Stimulated activated CD8-positive, alpha-beta memory T cell treated with anti-CD3 and anti-CD28 coated beads, Interleukin-4, amount 100 ng/mL, for 48 hours (primary cell): ENCODE results near the gene WBP4.

Experiments used
- DNase-seq: peaks from one replicate; pipeline ENCODE4 v3.0.0-alpha.2; 2020

Gene WBP4

DNA sequence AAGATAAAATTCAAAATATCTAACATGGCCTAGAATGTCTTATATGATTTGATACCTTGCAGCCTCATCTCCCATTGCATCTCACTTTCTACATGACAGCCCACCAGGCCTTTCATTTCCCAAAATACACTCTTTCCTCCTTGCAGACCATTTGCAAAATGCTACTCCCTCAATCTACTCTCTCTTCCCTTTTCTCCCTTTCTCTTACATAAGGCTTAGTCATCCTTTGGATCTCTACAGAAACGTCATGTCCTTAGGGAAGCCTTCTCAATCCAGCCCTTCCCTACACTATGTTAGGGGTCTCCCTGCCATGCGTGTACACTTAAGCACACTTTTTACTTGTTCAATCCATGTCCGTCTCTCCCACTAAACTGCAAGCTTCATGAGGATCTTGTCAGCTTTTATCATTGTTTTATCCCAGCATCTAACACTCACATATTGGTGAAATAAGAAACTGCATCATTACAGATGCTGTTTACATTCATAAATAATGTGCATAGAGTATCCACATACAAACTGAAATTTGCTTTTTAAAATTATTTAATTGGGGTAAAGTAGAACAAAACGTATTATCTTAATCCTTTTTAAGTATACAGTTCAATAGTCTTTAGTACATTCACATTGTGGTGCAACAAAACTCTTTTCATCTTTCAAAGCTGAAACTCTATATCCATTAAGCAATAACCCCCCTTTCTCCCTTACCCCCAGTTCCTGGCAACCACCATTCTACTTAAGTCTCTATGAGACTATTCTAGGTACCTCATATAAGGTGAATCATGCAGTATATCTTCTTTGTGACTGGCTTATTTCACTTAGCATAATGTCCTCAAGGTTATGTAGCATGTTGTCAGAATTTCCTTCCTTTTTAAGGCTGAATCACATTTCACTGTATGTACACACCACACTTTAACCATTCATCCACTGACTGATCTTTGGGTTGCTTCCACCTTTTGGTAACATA, 11.5 kb upstream of the WBP4 start:
- DNase-seq = no peak

DNA sequence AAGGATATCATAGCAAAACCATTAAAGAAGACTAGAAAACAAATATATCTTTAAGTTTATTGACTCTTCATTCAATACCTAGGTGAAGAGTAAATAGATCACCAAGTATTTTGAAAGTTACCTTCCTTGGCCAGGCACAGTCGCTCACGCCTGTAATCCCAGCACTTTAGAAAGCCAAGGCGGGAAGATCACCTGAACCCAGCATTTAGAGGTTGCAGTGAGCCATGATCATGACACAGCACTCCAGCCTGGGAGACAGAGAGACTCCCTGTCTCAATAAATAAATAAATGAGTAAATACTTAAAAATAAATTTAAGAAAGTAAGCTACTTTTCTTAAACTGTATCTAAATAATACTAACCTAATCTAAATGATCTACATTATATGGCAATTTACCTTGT, 8.9 kb upstream of the WBP4 start:
- DNase-seq = no peak

DNA sequence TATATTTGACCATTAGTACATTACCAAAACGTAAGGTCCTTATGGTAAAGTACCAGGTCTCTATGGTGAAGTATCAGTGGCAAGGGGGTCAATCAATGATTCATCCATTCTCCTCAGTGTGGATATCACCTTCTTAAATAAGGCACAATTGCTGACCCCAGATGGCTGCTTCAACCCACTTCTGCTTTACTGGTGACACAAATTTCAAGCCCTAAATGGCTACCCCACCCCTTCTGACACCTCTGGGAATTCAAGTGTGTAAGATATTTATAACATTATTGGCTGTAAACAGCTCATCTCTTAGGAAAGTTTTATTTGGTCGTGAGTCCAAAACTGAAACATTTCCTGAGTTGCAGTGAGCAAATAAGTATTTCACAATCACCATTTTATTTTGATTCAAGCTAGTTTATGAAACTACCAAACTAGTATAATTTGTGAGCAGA, 7.9 kb upstream of the WBP4 start:
- no peak for DNase-seq

DNA sequence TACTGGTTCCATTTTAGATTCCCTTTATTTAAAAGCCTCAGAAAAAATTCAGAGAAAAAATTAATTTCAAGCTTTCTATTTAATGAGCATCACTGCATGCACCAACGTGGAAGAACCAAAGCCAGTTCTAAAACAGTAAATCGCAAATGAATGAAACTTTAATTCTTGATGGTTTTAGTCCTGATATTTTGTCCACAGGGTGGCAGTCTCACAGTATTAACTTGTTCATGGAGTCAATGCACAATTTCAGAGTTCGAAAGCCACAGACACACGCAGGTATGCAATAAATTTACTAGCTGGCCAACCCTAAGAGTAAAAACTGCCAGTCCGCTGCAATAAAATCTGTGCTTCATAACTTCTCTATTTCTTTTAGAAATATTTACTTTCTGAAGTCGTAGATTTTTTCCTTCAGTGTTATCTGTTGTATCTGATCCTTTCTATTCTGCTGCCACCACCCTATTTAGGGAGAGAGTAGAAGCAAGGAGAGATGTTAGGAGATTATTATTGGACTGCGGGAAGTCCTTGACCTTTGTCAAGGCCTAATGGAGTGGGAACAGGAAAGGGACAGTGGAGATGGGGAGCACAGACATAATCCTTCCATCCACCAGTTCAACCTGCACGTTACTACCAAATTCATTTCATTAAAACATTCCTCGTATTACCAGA, 7.0 kb upstream of the WBP4 start:
- DNase-seq = peak; percentile 44

DNA sequence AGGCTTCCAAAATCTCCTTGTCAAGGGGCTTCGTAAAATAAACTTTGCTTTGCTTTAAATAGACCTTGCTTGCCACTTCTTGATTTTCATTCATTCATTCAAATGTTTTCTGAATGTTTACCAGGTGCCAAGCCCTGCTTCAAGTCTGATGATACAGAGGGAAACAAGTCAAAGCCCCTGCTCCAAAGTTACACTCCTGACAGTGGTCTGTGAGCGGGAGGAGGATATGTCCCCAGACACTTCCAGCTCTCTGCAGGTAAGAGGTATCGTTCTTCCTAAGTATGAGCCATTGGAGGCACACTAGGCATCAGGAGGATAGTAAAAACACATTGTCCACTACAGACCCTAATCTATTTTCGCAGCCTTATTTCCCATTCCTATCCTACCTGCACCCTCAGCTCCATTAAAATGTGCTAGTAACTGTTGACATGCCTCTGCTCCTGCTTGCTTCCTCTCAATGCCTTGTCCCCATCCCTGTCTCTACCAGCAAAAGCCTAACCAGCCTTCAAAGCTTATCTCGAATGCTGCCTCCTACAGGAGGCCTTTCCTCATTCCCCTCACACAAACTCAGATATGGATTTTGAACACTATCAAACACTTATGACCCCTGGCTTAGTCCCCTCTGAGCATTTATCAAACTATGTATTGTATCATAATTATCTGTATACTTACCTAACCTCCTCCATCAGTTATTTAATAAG, 6.2 kb upstream of the WBP4 start:
- no peak for DNase-seq

DNA sequence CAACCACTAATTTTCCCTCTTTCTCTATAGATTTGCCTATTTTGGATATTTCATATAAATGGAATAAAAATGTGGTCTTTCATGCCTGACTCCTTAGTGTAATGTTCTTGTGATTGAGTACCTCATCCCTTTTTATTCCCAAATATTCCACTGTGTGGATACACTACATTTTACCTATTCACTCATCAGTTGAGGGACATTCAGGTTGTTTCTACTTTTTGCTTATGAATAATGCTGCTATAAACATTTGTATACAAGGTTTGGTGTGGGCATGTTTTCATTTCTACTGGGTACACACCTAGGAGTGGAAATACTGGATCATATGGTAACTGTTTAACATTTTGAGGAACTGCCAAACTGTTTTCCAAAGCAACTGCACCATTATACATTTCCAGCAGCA, 5.1 kb upstream of the WBP4 start:
- no peak for DNase-seq

DNA sequence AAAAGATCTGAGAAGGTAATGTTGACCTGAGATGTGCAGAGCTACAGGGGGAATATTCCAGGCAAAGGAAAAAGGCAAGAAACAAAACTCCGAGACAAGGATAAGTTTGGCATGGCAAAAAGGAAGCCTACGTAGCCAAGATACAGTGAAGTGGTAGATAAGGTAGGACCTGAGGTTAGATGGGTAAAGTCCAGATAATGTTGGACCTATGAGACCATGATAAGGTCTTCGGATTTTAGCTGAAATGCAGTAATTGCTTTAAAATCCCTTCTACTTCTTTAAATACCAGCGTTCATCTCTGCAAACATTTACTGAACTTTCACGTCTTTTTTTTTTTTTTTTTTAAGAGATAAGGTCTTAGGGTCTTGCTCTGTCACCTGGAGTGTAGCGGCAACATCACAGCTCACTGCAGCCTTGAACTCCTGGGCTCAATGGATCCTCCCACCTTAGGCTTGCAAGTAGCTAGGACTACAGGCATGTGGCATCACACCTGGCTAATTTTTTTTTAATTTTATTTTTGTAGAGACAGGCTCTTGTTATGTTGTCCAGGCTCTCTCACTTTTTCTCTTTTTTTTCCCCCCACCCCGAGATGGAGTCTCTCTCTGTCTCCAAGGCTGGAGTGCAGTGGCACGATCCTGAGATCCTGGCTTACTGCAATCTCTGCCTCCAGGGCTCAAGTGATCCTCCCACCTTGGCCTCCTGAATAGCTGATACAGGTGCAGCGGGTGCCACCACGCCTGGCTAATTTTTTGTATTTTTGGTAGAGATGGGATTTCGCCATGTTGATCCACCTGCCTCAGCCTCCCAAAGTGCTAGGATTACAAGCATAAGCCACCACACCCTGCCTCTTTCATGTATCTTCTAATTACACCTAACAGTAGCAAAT, 4.2 kb upstream of the WBP4 start:
- DNase-seq = no peak

DNA sequence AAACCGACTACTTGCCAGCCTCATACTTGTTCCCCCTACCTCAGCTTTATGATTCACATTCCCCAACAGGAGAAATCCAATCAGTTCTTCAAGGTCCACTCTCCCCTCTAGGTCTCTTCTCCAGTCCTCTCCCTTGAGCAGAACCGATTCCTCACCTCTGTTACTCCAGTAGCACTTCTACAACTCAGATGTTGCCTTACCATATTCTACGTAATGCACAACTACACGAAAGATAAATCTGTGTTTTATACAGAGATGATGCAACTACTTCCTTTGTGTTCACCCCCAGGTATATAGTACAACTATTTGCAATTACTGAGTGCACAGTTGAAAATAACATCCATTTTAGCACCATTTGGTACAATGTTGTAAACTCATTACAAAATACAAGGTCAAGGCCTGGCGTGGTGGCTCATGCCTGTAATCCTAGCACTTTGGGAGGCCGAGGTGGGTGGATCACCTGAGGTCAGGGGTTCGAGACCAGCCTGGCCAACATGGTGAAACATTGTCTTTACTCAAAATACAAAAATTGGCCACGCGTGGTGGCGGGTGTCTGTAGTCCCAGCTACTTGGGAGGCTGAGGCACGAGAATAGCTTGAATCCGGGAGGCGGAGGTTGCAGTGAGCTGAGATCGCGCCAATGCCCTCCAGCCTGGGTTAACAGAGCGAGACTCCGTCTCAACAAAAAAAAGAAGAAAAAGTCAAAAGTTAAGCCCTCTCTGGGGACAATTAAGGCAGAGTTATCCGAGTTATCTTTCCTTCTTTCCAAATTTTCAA, 2.8 kb upstream of the WBP4 start:
- no peak for DNase-seq

DNA sequence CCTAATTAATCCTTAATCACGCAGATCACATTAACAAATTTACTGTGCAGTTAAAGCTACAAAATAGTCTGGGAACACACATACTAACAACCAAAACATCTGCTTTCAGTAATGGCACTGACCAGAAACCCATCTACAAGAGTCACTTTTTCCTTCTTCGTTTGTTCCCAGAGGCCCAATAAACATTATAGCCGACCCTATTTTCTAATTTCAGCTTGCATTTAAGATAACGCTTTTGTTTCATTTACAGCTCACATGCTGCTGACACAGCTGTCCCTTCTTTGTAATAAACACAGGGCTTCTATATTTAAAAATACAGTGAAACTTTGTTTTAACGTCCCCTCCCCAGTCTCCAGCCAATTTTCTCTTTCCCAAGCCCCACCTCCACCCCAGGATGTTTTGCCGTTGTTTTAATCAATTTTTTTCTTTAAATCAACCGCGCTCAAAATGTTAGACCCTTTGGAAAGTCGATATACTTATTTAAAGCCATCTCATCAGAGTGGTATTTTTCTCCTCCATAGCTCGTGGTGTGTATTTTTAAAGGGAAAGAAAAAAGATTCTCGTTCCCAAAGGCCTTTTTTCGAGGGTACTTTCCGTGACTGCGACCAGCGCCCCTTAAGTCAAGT, 1.7 kb upstream of the WBP4 start:
- no peak for DNase-seq

DNA sequence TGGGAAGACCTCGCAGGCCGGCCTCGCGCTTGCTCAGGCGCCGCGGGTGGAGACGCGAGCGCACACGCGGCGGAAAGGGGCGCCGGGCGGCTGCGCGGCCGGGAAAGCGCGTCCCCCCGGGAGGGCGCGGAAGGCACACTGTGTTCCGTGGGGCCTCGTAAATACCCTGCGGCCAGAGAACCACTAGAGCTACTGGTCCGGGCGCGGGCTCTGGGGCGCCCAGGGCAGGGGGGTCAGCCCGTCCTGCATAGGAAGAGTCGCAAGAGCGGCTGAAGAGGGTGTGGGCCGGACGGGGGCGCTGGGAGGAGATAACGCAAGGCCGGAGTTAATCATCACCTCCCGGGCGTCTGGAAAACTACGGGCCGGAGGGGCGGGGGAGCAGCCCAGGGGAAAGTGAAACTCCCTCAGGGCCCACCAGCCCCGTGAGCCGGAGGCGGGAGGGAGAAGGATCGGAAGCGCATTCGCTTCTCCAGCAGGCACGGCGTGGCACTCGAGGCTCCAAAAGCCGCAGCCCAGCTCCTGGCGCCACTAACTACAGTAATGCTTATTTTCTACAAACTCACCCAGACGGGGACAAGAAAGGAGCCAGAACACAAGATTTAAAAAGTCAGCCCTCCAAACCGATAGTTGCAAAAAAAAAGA, 1.1 kb upstream of the WBP4 start:
- DNase-seq = peak; percentile 84

DNA sequence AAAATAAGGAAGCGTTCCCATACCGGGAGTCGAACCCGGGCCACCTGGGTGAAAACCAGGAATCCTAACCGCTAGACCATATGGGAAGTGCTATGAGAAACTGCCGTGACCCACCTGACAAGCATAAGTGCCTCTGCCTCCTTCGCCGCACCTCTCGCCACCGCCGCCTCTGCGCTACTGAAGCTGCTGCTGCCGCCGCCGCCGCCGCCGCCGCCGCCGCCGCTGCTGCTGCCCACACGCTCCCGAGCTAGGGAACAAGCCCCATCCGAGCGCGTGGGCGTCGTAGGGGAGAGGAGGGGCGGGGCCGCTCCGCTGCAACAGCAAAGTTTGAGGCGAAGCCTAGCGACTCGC, 610 bp upstream of the WBP4 start:
- peak; percentile 91 for DNase-seq

DNA sequence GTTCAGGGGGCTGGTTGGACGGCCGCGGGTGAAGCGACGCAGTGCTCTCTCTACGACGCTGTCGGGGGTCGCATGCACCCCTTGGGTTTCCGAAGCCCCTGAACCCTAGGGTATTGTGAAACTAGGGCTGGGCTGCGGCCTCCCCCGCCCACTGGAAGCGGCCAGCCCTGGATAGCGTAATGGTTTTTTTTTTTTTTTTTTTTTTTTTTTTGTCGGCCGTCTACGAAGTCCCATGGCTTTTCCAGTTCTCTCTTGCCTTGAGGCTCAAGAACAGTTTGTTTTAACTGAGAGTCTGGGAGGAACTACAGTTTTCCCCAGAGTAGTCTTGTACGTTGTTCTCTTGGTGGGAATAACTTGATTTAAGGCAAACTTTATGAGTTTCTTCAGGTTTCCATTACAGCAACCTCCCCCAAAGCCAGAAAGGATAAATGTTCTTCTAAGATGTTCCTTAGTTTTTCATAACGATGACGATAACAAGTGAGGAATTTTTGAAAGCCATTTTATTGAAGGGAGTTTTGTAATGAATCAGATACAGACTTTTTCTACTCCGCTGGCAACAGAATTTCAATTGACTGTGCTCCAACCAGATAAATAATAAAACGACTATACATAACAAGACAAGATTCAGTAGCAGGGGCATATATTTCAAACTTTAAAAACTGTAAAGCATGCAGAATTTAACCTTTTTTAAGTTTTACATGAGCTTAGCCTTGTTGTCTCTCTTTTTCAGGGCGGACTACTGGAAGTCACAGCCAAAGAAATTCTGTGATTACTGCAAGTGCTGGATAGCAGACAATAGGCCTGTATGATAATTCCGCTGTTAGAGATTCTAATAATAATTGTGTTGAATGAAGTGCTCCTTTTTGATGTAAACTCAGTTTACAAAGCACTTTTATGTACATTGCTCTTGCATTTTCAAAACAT, 867 bp downstream of the WBP4 start:
- DNase-seq = no peak

DNA sequence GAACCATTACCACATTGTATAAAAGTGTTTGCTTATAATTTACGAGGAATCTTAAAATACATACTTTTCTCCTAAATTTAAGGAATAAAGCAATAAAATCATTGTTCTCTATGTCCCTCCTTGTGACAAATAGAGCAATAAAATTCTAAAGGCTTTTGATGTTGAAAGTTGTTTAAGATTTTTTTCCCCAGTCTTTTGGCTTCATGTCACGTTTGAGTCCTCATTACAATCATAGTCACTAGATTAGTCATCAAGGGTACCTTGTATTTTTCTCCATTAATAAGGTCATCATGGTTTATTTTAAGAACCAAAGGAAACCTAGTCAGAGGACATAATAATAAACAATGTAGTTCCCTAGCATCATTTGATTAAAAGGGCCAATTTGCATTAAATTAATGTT, 3.2 kb downstream of the WBP4 start:
- DNase-seq = no peak

DNA sequence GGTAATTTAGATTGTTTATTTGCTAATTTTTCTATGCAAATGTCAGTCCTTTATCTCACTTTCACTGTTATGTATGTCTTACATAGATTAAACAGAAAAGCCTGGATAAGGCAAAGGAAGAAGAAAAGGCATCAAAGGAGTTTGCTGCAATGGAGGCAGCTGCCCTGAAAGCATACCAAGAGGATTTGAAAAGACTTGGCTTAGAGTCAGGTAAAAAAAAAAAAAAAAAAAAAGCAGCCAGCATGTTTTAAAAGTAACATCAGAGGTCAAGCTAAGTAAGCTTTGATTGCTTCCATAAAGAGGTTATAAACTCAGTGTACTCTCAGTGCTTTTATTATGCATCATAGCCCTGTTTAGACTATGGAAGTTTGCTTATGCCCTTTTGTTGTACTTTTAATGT, 3.8 kb downstream of the WBP4 start:
- no peak for DNase-seq

DNA sequence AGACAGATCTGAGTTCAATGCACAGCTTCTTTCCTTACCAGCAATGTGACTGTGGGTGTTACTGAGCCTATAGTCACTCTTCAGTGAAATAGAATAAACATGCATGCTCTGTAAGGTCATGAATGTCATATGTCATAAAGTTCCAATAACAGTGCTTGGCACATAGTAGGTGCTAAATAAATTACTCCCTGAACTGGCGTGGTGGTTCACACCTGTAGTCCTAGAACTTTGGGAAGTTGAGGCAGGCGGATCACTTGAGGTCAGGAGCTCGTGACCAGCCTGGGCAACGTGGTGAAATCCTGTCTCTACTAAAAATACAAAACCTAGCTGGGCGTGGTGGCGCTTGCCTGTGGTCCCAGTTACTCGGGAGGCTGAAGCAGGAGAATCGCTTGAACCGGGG, 13.2 kb downstream of the WBP4 start:
- no peak for DNase-seq

DNA sequence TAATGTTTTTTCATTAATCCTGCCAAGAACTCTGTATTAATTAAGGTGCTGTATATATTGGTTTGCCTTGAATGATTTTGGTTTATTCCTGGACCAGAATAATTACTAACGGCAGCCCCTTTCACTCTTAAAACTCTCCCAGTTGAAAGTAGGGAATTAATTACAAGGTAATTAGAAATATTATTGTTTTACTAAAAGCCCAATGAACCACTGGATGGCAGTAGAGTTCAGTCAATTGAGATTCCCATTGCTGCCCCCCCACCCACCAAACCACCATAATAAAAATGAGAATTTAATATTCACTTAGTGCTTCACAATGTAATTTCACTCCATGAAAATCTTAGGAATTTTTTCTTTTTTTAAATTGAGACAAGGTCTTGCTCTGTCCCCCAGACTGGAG, 13.7 kb downstream of the WBP4 start:
- DNase-seq = no peak

DNA sequence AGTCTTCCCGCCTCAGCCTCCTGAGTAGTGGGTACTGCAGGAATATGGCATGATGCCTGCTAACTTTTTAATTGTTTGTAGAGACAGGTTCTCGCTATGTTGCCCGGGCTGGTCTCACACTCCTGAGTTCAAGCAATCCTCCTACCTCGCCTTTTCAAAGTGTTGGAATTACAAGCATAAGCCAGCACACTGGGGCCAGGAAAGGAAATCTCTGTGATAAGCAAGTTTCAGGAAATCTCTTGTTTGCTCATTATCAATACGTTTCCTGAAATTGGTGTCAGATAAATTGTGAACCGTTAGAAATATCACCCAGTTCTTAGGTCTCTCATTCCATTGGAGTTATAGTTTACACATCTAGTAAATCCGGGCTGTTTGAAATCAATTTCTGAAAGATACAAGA, 14.2 kb downstream of the WBP4 start:
- DNase-seq = no peak

DNA sequence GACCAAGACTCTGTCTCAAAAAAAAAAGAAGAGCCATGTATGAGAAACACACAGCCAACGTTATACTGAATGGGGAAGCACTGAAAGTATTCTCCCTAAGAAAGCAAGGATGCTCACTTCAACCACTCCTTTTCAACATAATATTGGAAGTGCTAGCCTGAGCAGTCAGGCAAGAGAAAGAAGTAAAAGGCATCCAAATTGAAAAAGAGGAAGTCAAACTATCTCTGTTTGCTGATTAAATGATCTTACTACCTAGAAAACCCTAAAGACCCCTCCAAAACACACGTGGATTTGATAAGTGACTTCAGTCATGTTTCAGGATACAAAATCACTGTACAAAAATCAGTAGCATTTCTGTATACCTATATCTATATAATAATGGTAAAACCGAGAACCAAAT, 16.2 kb downstream of the WBP4 start:
- DNase-seq = no peak

DNA sequence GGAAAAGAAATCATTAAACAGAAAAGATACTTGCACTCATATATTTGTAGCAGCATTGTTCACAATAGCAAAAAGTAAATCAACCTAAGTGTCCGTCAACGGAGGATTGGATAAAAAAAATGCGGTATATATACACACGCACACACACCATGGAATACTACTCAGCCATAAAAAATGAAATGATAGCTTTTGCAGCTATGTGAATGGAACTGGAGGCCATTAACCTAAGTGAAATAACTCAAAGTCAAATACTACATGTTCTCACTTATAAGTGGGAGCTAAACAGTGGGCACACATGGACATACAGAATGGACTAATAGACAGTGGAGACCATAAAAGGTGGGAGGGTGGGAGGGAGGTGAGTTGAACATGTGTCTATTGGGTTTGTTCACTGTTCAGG, 18.4 kb downstream of the WBP4 start:
- DNase-seq = no peak
